Mononuclear cell (primary cell): ENCODE results near the gene EXOSC9. TPM values are rescaled to one million over a fixed set of nuclear protein-coding genes. Genes with fewer than 3 reads are reported as not detected.

ENCODE experiments used
- H3K27me3 ChIP-seq: 2 replicates; pipeline ENCODE4 v1.6.0; 2011; ENCODE audit warnings: low read length, control low read depth; ENCODE audit not compliant: insufficient read depth
- H3K4me1 ChIP-seq: 2 replicates; pipeline ENCODE4 v1.5.1; 2011; ENCODE audit warnings: mild to moderate bottlenecking, low read length, control low read depth; ENCODE audit not compliant: insufficient read depth
- H3K4me3 ChIP-seq: 2 replicates; pipeline ENCODE4 v1.5.1; 2011; ENCODE audit warnings: mild to moderate bottlenecking, low read length, moderate library complexity
- H3K9me3 ChIP-seq: 2 replicates; pipeline ENCODE4 v1.5.1; 2011; ENCODE audit warnings: low read depth, mild to moderate bottlenecking, control low read depth, low read length
- total RNA-seq: library from RNA; depleted of rRNA; stranded (reverse); fragments of >200 nt; gene quantifications from one replicate; pipeline ENCODE4 v1.2.3, GENCODE V29; 2012

EXOSC9 gene
- total RNA-seq, 1 donor = 81.5 TPM

- H3K9me3 ChIP-seq = no peaks in the 10 kb centered on the region
- peaks cover 6% of the 10 kb centered on the region for H3K4me1 ChIP-seq
- H3K4me3 ChIP-seq = no peak overlapping the region
- H3K27me3 ChIP-seq = no peaks in the 10 kb centered on the region
Measured at GRCh38 chr4:121827853-121828252, 26.7 kb downstream of the EXOSC9 start.

DNA sequence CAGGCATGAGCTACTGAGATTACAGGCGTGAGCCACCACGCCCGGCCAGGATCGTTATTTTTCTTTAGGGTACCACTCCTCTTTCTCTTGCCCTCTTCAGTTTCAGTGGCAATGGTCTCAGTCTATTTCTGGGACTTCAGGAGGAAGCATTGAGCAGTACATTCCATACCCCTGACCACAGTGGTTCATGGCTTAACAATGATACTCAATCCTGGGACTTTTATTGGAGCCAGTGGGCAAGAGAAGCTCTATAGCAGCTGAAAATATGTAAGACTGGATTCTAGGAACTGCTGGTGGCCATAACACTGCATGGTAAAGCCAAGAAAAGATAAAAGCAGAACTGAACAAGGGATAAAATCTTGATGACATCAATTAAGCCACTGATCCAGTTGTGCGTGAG, 28.4 kb downstream of the EXOSC9 start:
- H3K4me3 ChIP-seq = no peak overlapping the region
- no peaks in the 10 kb centered on the region for H3K4me1 ChIP-seq
- H3K27me3 ChIP-seq = no peaks in the 10 kb centered on the region
- H3K9me3 ChIP-seq = no peaks in the 10 kb centered on the region

GRCh38 chr4:121838136-121838535, 37.0 kb downstream of the EXOSC9 start:
- no peak overlapping the region for H3K4me3 ChIP-seq
- no peaks in the 10 kb centered on the region for H3K9me3 ChIP-seq
- H3K27me3 ChIP-seq = no peaks in the 10 kb centered on the region
- no peaks in the 10 kb centered on the region for H3K4me1 ChIP-seq

DNA sequence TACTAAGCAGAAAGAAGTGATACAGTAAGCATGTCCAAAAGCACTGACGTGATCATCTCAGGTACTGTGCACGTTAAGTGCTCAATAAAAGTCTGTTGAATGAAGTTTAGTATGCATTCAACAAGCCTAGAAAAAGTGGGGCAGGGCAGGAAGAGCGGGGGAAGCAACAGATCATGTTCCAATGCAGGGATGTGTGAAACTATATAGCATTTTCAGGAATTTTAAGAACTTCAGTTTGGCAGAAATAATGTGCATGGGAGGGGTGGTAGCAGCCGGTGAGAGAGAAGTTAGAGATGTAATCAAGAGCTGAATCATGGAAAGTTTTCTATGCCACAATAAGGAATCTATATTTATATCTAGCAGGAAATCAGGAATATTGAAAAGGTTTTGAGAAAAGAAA, 41.7 kb downstream of the EXOSC9 start:
- H3K9me3 ChIP-seq = no peaks in the 10 kb centered on the region
- no peaks in the 10 kb centered on the region for H3K27me3 ChIP-seq
- no peak overlapping the region for H3K4me3 ChIP-seq
- no peaks in the 10 kb centered on the region for H3K4me1 ChIP-seq

- H3K27me3 ChIP-seq = no peaks in the 10 kb centered on the region
- no peaks in the 10 kb centered on the region for H3K4me1 ChIP-seq
- H3K9me3 ChIP-seq = no peaks in the 10 kb centered on the region
- H3K4me3 ChIP-seq = no peak overlapping the region
Measured at GRCh38 chr4:121846662-121847061, 45.5 kb downstream of the EXOSC9 start.

DNA sequence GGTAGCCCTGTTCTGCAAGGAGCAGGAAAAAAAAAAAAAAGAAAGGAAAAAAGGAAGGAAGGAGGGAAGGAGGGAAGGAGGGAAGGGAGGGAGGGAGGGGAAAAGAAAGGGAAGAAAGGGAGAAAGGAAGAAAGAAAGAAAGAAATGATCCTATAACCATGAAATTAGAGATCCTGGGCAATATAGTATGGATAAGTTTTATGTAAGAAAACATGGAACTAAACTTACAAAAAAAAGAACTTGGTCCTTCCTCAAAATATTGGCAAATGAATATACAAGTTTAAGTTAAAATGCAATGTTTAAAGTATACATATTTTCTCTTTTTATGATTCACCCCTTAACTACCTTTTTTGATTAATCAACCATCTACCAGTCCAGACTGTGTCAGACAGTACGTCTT, 50.2 kb downstream of the EXOSC9 start:
- H3K27me3 ChIP-seq = no peaks in the 10 kb centered on the region
- no peaks in the 10 kb centered on the region for H3K9me3 ChIP-seq
- no peaks in the 10 kb centered on the region for H3K4me1 ChIP-seq
- no peak overlapping the region for H3K4me3 ChIP-seq

GRCh38 chr4:121860121-121860520, 59.0 kb downstream of the EXOSC9 start:
- Histone ChIP-seq H3K9me3 (no peaks in the 10 kb centered on the region), H3K4me3 (no peak overlapping the region)

DNA sequence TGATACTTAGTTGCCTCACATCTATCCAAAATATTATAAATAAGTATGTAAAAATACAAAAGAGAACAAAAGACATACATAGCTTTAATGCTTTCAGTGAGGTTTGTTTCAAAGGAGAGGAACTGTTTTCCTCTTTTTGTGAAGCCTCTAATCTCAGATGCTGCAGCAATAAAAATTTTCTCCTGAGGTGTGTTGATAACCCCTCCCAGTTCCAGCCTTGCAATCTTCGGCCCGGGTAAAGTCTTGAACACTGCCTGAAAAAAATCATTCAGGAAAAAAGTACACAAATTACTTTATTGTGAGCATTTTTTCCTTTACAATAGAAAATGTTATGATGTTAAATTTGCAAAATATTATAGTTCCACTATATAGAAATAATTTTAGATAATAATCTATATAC, 60.3 kb downstream of the EXOSC9 start:
- Histone ChIP-seq H3K4me1 (no peaks in the 10 kb centered on the region), H3K27me3 (no peaks in the 10 kb centered on the region), H3K9me3 (no peaks in the 10 kb centered on the region), H3K4me3 (no peak overlapping the region)

More at GRCh38 chr4:121860121-121860520, 59.0 kb downstream of the EXOSC9 start:
- H3K4me1 ChIP-seq = no peaks in the 10 kb centered on the region
- no peaks in the 10 kb centered on the region for H3K27me3 ChIP-seq

DNA sequence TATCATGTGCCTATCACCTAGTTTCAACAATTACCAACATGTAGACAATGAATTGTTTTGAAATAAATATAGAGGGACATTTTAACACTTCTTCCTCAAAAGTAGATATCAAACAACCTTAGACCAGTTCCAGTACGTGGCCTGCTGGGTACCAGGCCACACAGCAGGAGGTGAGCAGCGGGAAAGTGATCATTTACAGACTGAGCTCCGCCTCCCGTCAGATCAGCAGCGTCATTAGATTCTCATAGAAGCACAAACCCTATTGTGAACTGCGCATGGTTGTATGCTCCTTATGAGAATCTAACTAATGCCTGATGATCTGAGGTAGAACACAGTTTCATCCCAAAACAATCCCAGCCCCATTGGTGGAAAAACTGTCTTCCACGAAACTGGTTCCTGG, 62.7 kb downstream of the EXOSC9 start:
- H3K9me3 ChIP-seq = no peaks in the 10 kb centered on the region
- H3K4me1 ChIP-seq = no peaks in the 10 kb centered on the region
- no peaks in the 10 kb centered on the region for H3K27me3 ChIP-seq
- no peak overlapping the region for H3K4me3 ChIP-seq

Other genes starting within 250 kb of the EXOSC9 start
- 248 TPM for gene ANXA5, start 104.3 kb upstream of the EXOSC9 start, total RNA-seq
- gene SMIM43, start 36.2 kb upstream of the EXOSC9 start, total RNA-seq = not detected
- gene CCNA2, start 22.6 kb downstream of the EXOSC9 start, total RNA-seq = 0.73 TPM
- 2.2 TPM for gene BBS7, start 69.2 kb downstream of the EXOSC9 start, total RNA-seq
- gene TRPC3, start 150.7 kb downstream of the EXOSC9 start, total RNA-seq = 0.31 TPM